ENCODE data around the gene LIPM. TPM values are rescaled to one million over a fixed set of nuclear protein-coding genes. Genes with fewer than 3 reads are reported as not detected.

LIPM gene
- not detected for total RNA-seq
- polyA plus RNA-seq (ENCODE audit: insufficient read depth in 1 of 8, insufficient read length in 8 of 8, low replicate concordance in 1 of 8) = under 1 TPM in 1 of 8 donors, not detected in 7; 0.14 TPM
- long read RNA-seq, donor 1 = 0 reads
- long read RNA-seq, donor 2 = 0 reads
- long read RNA-seq, donor 3 = 0 reads
- long read RNA-seq, donor 4 = 0 reads
- long read RNA-seq, donor 5 = 0 reads
- long read RNA-seq, donor 6 = 0 reads
- long read RNA-seq, donor 7 = 0 reads
- long read RNA-seq, donor 8 = 0 reads
- long read RNA-seq, donor 9 = 0 reads
- long read RNA-seq, donor 10 = 0 reads
- long read RNA-seq, donor 11 = 0 reads

- WGBS (ENCODE audit: insufficient coverage) = 67% methylated on average over 1 of the region's 2 CpGs
Measured at GRCh38 chr10:88802523-88803285, at the start of gene LIPM. Gene LIPM (plus strand): TSS chr10:88802730. CDS start chr10:88802897, 167 bp downstream.

GRCh38 chr10:88754287-88754686 is 48.2 kb upstream of the LIPM start:
- Histone ChIP-seq H3K4me3 (ENCODE audit: low read length) (no peak overlapping the region), H3K4me1 (ENCODE audit: control insufficient read depth, insufficient read depth, low read length) (no peaks in the 10 kb centered on the region), H3K9me3 (replicated peaks; ENCODE audit: control insufficient read depth, low read depth, low read length) (no peaks in the 10 kb centered on the region), H3K27ac (ENCODE audit: low read length) (no peak overlapping the region), H3K36me3 (ENCODE audit: control insufficient read depth, insufficient read depth, low read length) (no peaks in the 10 kb centered on the region), H3K27me3 (ENCODE audit: control insufficient read depth, insufficient read depth, low read length) (no peaks in the 10 kb centered on the region)
- peak; percentile 54 for DNase-seq

More at GRCh38 chr10:88802523-88803285, at the start of gene LIPM:
- Histone ChIP-seq H3K27me3 (ENCODE audit: control insufficient read depth, insufficient read depth, low read length) (no peaks in the 10 kb centered on the region), H3K4me1 (ENCODE audit: control insufficient read depth, insufficient read depth, low read length) (no peaks in the 10 kb centered on the region), H3K27ac (ENCODE audit: low read length) (no peak within 1 kb of the TSS), H3K9me3 (replicated peaks; ENCODE audit: control insufficient read depth, low read depth, low read length) (no peaks in the 10 kb centered on the region), H3K36me3 (ENCODE audit: control insufficient read depth, insufficient read depth, low read length) (no peaks in the 10 kb centered on the region), H3K4me3 (ENCODE audit: low read length) (no peak within 1 kb of the TSS)
- DNase-seq = no peak

- H3K36me3 ChIP-seq (ENCODE audit: control insufficient read depth, insufficient read depth, low read length) = no peaks in the 10 kb centered on the region
- no peaks in the 10 kb centered on the region for H3K4me1 ChIP-seq (ENCODE audit: control insufficient read depth, insufficient read depth, low read length)
- no peak overlapping the region for H3K4me3 ChIP-seq (ENCODE audit: low read length)
- no CpG with 5 or more reads among the region's 3 CpGs for WGBS (ENCODE audit: insufficient coverage)
- no peaks in the 10 kb centered on the region for H3K27me3 ChIP-seq (ENCODE audit: control insufficient read depth, insufficient read depth, low read length)
- DNase-seq = no peak
- no peaks in the 10 kb centered on the region for H3K9me3 ChIP-seq (replicated peaks; ENCODE audit: control insufficient read depth, low read depth, low read length)
- H3K27ac ChIP-seq (ENCODE audit: low read length) = no peak overlapping the region
Measured at GRCh38 chr10:88755753-88756152, 46.8 kb upstream of the LIPM start.

GRCh38 chr10:88756660-88757059 is 45.9 kb upstream of the LIPM start:
- DNase-seq = no peak
- no peaks in the 10 kb centered on the region for H3K9me3 ChIP-seq (replicated peaks; ENCODE audit: control insufficient read depth, low read depth, low read length)
- no peaks in the 10 kb centered on the region for H3K4me1 ChIP-seq (ENCODE audit: control insufficient read depth, insufficient read depth, low read length)
- no CpG with 5 or more reads among the region's 1 CpG for WGBS (ENCODE audit: insufficient coverage)
- H3K27me3 ChIP-seq (ENCODE audit: control insufficient read depth, insufficient read depth, low read length) = no peaks in the 10 kb centered on the region
- H3K36me3 ChIP-seq (ENCODE audit: control insufficient read depth, insufficient read depth, low read length) = no peaks in the 10 kb centered on the region
- no peak overlapping the region for H3K4me3 ChIP-seq (ENCODE audit: low read length)
- H3K27ac ChIP-seq (ENCODE audit: low read length) = no peak overlapping the region

- 89% methylated on average over 3 of the region's 7 CpGs for WGBS (ENCODE audit: insufficient coverage)
- no peaks in the 10 kb centered on the region for H3K27me3 ChIP-seq (ENCODE audit: control insufficient read depth, insufficient read depth, low read length)
- no peak within 1 kb of the TSS for H3K27ac ChIP-seq (ENCODE audit: low read length)
- DNase-seq = peak; percentile 4
- no peaks in the 10 kb centered on the region for H3K4me1 ChIP-seq (ENCODE audit: control insufficient read depth, insufficient read depth, low read length)
- no peak within 1 kb of the TSS for H3K4me3 ChIP-seq (ENCODE audit: low read length)
- H3K36me3 ChIP-seq (ENCODE audit: control insufficient read depth, insufficient read depth, low read length) = no peaks in the 10 kb centered on the region
- H3K9me3 ChIP-seq (replicated peaks; ENCODE audit: control insufficient read depth, low read depth, low read length) = no peaks in the 10 kb centered on the region
Measured at GRCh38 chr10:88759366-88760101, 43.0 kb upstream of the LIPM start, which contains the start of gene LIPN. Gene LIPN (plus strand): TSS chr10:88760020. CDS start chr10:88761406, 1,386 bp downstream.

- H3K27ac ChIP-seq (ENCODE audit: low read length) = no peak overlapping the region
- H3K36me3 ChIP-seq (ENCODE audit: control insufficient read depth, insufficient read depth, low read length) = no peaks in the 10 kb centered on the region
- DNase-seq = no peak
- WGBS (ENCODE audit: insufficient coverage) = no CpG with 5 or more reads among the region's 1 CpG
- no peaks in the 10 kb centered on the region for H3K4me1 ChIP-seq (ENCODE audit: control insufficient read depth, insufficient read depth, low read length)
- H3K4me3 ChIP-seq (ENCODE audit: low read length) = no peak overlapping the region
- no peaks in the 10 kb centered on the region for H3K9me3 ChIP-seq (replicated peaks; ENCODE audit: control insufficient read depth, low read depth, low read length)
- no peaks in the 10 kb centered on the region for H3K27me3 ChIP-seq (ENCODE audit: control insufficient read depth, insufficient read depth, low read length)
Measured at GRCh38 chr10:88762906-88763305, 39.6 kb upstream of the LIPM start.

- no peaks in the 10 kb centered on the region for H3K9me3 ChIP-seq (replicated peaks; ENCODE audit: control insufficient read depth, low read depth, low read length)
- no peak overlapping the region for H3K27ac ChIP-seq (ENCODE audit: low read length)
- H3K4me1 ChIP-seq (ENCODE audit: control insufficient read depth, insufficient read depth, low read length) = no peaks in the 10 kb centered on the region
- no peak overlapping the region for H3K4me3 ChIP-seq (ENCODE audit: low read length)
- DNase-seq = no peak
- WGBS (ENCODE audit: insufficient coverage) = 50% methylated on average over 1 of the region's 1 CpG
- no peaks in the 10 kb centered on the region for H3K36me3 ChIP-seq (ENCODE audit: control insufficient read depth, insufficient read depth, low read length)
- no peaks in the 10 kb centered on the region for H3K27me3 ChIP-seq (ENCODE audit: control insufficient read depth, insufficient read depth, low read length)
Measured at GRCh38 chr10:88763441-88763840, 39.1 kb upstream of the LIPM start.

- H3K4me1 ChIP-seq (ENCODE audit: control insufficient read depth, insufficient read depth, low read length) = no peaks in the 10 kb centered on the region
- no peaks in the 10 kb centered on the region for H3K36me3 ChIP-seq (ENCODE audit: control insufficient read depth, insufficient read depth, low read length)
- H3K27ac ChIP-seq (ENCODE audit: low read length) = no peak overlapping the region
- H3K27me3 ChIP-seq (ENCODE audit: control insufficient read depth, insufficient read depth, low read length) = no peaks in the 10 kb centered on the region
- WGBS (ENCODE audit: insufficient coverage) = no CpG with 5 or more reads among the region's 3 CpGs
- no peak overlapping the region for H3K4me3 ChIP-seq (ENCODE audit: low read length)
- no peaks in the 10 kb centered on the region for H3K9me3 ChIP-seq (replicated peaks; ENCODE audit: control insufficient read depth, low read depth, low read length)
- DNase-seq = no peak
Measured at GRCh38 chr10:88764110-88764509, 38.4 kb upstream of the LIPM start.

GRCh38 chr10:88765816-88766215 is 36.7 kb upstream of the LIPM start:
- no peaks in the 10 kb centered on the region for H3K36me3 ChIP-seq (ENCODE audit: control insufficient read depth, insufficient read depth, low read length)
- H3K27me3 ChIP-seq (ENCODE audit: control insufficient read depth, insufficient read depth, low read length) = no peaks in the 10 kb centered on the region
- no peaks in the 10 kb centered on the region for H3K9me3 ChIP-seq (replicated peaks; ENCODE audit: control insufficient read depth, low read depth, low read length)
- DNase-seq = no peak
- H3K4me1 ChIP-seq (ENCODE audit: control insufficient read depth, insufficient read depth, low read length) = no peaks in the 10 kb centered on the region
- no peak overlapping the region for H3K4me3 ChIP-seq (ENCODE audit: low read length)
- WGBS (ENCODE audit: insufficient coverage) = no CpG with 5 or more reads among the region's 1 CpG
- H3K27ac ChIP-seq (ENCODE audit: low read length) = no peak overlapping the region

- Histone ChIP-seq H3K9me3 (replicated peaks; ENCODE audit: control insufficient read depth, low read depth, low read length) (no peaks in the 10 kb centered on the region), H3K27me3 (ENCODE audit: control insufficient read depth, insufficient read depth, low read length) (no peaks in the 10 kb centered on the region), H3K4me1 (ENCODE audit: control insufficient read depth, insufficient read depth, low read length) (no peaks in the 10 kb centered on the region), H3K27ac (ENCODE audit: low read length) (no peak overlapping the region), H3K36me3 (ENCODE audit: control insufficient read depth, insufficient read depth, low read length) (no peaks in the 10 kb centered on the region), H3K4me3 (ENCODE audit: low read length) (no peak overlapping the region)
- WGBS (ENCODE audit: insufficient coverage) = no CpG with 5 or more reads among the region's 1 CpG
- no peak for DNase-seq
Measured at GRCh38 chr10:88769384-88769783, 33.1 kb upstream of the LIPM start.

Data from muscle of leg (tissue), 16 donors.